ENCODE measurements around the gene BMP4.

BMP4 gene

DNA sequence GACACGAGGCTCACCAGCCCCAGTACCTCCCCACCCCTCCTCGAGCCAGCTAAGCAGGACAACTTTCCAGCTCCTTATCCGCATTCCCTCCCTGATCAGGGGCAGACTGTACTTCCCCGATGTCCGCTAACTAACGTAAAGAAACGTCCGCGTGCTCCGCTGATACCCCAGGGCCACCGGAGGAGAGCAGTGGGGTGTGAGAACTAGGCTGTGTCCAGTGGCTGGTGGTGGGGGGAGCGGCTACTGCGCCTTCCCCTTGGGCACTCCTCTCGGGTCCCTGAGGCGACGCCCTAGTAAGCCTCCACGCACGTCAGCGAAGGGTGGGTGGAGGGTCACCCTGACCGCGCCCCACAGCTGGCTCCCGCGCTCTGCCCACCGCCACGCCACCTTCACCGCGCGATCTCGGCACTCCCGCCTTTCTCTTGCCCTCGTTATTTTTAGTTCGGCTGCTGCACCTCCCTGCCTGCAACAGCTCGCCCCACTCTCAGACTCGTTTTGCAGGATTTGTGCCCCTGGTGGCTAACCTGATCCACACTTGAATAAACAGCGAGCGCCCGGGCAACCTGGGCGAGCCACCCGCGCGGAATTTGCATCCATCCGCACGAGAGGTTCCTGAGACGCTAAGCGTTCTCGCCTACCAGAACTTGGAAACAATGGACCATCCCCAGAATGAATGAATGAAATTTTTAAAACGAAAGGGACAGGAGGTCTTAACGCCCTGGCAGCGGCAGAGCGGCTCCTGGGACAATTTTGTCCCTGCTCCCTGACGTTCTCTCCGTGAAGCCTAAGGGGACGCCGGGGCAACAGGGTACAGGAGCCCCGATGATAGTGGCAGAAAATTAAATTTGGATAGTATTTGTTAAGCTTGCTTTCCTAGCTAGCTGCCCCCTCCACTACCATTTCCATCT is 6.9 kb upstream of the BMP4 start:
- DNase-seq = no peak

- DNase-seq = no peak
Measured at GRCh38 chr14:53962953-53963319, 6.3 kb upstream of the BMP4 start.

- no peak for DNase-seq
Measured at GRCh38 chr14:53958628-53959027, 2.0 kb upstream of the BMP4 start.

DNA sequence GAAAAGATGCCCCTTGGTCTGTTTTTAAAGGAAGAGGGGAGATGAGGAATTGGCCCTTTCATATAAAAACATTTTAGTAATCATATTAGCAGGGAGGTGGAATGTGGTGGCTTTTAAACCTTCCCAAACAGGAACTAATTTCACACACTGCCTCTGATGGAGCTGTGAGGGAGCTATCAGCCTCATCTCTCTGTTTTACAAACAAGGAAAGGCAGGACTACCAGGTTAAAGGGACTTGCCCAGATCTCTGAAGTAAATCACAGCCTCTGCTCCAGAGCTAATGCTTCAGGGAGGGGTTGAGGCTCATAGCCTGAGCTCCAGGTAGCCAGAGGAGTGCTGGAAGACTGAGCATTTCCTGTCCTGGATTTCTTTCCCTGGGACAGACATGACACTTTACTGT is 1.1 kb upstream of the BMP4 start:
- no peak for DNase-seq

DNA sequence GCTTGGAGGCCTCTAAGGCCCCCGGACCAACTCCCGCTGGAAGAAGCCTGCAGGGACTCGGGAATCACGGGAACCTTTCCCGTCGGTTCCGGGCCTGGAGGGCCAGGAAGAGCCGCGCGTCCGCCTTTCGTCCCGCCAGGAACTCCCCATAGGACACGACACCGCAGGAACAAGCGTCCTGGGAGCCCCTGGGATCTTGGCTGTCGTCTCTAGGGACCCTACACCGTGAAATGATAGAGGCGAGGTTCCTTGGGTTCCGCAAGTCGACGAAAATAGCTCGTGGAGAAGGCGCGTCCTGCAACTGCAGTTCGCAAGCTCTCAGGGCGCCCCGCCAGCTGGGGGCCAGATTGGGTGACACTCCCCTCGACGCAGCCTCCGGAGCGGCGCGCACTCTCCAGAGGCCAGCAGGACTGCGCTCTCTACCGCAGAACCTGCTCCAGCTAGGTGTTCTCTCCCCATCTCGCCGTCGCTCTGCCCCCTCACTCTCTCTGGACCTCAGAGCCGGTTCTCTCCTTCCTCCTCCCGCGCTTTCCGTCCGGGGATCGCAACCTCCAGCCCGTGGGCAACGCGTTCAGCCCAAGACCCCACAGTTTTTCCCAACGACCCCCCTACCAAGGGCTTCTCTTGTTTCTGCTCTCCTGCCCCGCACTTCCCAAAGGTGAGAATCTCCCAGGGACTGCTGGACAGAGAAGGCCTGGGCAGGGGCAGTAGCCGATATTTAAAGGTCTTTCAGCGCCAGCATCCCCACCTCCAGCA is 776 bp downstream of the BMP4 start:
- no peak for DNase-seq

- DNase-seq = no peak
Measured at GRCh38 chr14:53955229-53955556, 1.4 kb downstream of the BMP4 start.

- DNase-seq = no peak
Measured at GRCh38 chr14:53954551-53955228, 1.9 kb downstream of the BMP4 start.

GRCh38 chr14:53953828-53954550 is 2.6 kb downstream of the BMP4 start:
- DNase-seq = no peak

DNA sequence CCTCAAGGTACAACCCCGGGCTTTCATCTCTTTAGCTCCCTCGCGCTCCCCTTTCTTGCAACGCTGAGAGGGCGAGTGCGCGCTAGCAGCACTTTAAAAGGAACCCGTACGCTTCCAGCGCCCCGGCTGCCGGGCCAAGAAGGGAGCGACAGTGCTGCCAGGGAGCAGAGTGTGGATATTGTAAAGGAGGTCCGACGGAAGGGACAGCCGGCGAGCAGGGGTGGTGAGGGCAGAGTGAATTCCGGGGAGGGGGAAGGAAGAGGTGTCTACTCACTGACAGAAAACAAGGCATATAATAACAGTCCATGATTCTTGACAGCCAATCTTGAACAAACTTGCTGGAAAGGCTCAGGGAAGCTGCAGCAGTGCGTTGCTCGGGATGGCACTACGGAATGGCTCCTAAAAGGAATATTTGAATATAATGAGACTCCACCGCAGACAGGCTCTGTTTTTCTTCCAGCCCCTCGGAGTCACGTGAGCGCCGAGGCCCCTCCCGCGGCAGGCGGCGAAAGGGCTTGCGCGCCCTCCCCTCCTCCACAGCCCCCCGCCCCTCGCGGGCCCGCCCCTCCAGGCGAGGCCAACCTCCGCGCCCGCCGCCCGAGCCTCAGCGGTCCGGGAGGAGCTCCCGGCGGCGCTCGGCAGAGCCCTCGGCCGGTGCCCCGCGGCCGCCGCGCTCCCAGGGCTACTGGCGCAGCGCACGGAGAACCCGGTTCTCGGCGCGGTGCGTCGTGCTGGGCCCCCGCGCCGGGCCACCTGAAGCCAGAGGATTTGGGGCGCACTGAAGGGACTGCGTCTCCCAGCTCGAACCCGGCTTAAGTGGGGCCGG is 3.4 kb downstream of the BMP4 start:
- DNase-seq = no peak

DNA sequence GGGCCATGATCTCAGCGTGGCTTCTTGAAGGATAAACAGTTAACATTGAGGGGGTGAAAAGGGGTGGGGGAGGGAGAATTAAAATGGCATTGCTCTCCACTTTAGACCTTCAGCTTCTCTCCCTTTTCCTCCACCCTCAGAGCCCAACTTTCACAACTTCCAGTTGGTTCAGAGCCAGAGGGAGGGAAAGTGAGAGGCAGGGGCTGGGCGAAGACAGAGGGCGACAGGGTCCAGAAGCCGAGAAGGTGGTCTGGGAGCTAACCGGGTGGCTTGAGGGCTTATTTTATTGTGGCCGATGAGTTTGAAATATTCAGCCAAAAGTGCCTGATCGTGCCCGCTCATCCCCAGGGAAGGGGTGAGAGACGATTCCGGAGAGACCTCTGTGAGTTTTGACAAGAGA is 4.1 kb downstream of the BMP4 start:
- DNase-seq = no peak

GRCh38 chr14:53951627-53952303 is 4.9 kb downstream of the BMP4 start:
- no peak for DNase-seq

GRCh38 chr14:53951243-53951626 is 5.4 kb downstream of the BMP4 start:
- no peak for DNase-seq

- no peak for DNase-seq
Measured at GRCh38 chr14:53950031-53950793, 6.4 kb downstream of the BMP4 start.

DNA sequence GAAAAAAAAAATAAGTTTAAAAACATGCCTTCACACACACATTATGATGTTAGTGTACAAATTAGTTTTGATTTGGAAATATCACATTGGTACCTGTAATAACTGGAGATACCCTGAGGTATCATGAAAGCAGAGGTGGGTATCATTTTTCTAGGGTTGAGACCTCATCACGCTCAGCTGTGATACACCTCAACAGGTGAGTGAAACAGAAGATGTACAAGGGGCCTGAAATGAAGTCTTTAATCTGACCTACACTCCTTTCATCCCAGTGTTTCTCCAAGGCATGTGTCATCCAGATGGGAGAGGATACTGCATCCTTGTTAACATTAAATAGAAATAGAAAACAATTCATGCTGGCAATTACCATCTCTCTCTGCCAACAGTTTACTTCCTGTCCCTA is 7.4 kb downstream of the BMP4 start:
- DNase-seq = no peak

DNA sequence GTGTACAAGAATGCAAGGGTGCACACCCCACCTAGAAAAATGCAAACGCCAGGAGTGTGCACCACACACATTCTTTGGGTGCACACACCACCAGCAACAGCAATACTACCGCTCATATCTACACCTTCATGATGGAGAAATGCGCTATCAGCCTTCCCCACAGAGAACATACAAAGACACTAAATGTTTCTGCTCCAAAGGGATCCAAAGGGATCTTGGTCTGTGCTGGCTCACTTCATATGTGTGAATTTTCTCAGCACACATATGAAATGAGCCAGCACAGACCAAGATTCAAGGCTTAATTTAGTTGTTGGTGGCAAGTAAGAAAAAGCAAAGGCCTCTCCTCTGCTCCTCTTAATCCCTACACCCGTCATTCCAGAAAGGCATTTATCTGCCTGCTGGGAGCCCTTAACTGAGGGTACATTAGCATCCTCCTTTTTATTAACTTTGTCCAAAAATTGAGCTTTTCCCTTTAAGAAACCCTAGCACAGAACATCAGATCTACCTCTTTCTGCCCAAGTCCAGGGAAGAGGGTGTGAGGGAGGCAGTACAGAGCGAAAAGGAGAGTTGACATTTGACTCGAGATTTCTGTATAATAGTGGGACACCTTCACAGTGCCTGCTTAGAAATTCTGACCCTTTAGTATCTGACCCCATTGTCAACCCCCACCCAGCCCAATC is 8.3 kb downstream of the BMP4 start:
- no peak for DNase-seq

- no peak for DNase-seq
Measured at GRCh38 chr14:53947452-53948204, 9.0 kb downstream of the BMP4 start.

GRCh38 chr14:53947094-53947445 is 9.6 kb downstream of the BMP4 start:
- no peak for DNase-seq

- DNase-seq = no peak
Measured at GRCh38 chr14:53946404-53947093, 10.1 kb downstream of the BMP4 start.

- no peak for DNase-seq
Measured at GRCh38 chr14:53946071-53946403, 10.6 kb downstream of the BMP4 start.

All from CD4-positive, alpha-beta T cell treated with Interleukin-4 for 4 hours (primary cell).